ENCODE results near the gene ZNF728. TPM values are rescaled to one million over a fixed set of nuclear protein-coding genes. Genes with fewer than 3 reads are reported as not detected.

The ZNF728 gene
- total RNA-seq, 1 experiment from 2014 or later, result not detected

- TF ChIP-seq, protein P1, sequence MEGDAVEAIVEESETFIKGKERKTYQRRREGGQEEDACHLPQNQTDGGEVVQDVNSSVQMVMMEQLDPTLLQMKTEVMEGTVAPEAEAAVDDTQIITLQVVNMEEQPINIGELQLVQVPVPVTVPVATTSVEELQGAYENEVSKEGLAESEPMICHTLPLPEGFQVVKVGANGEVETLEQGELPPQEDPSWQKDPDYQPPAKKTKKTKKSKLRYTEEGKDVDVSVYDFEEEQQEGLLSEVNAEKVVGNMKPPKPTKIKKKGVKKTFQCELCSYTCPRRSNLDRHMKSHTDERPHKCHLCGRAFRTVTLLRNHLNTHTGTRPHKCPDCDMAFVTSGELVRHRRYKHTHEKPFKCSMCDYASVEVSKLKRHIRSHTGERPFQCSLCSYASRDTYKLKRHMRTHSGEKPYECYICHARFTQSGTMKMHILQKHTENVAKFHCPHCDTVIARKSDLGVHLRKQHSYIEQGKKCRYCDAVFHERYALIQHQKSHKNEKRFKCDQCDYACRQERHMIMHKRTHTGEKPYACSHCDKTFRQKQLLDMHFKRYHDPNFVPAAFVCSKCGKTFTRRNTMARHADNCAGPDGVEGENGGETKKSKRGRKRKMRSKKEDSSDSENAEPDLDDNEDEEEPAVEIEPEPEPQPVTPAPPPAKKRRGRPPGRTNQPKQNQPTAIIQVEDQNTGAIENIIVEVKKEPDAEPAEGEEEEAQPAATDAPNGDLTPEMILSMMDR (IDR thresholded peaks at IDR 0.05 in 2 of 3, conservative IDR thresholded peaks at IDR 0.05 in 1 of 3; ENCODE audit: borderline replicate concordance in 1 of 3, insufficient read depth in 1 of 3, low read depth in 2 of 3, low read length in 2 of 3), result no peak
Observed at GRCh38 chr19:23049256-23049655, 46.3 kb upstream of the ZNF728 start (continued).

DNA sequence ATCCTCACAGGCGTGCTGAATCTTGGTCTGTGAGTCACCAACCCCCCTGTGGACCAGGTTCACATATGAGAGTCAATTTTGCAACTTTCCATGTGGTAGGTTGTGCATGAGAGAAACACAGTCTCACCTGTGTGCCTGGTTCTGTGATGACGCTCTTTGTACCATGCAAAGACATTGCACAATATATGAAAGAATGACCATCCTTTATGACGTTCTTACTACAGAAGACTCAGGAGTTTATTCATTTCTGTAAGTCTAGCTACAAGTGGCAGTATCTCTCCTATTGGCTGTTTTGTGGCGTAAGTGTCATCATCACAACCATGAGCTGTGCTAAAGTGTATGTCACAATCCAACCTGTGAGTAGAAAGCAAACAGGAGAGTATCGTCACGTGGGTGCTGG is 43.8 kb upstream of the ZNF728 start:
- RAD21 ChIA-PET (ENCODE audit: low non-redundant PET in 1 of 2, low total read pairs in 2 of 2, uncharacterized antibody in 2 of 2, unreplicated experiment in 2 of 2), result no interaction called here
- H3K4me3 ChIP-seq (replicated peaks in 1 of 2; ENCODE audit: low read depth in 1 of 2, low read length in 2 of 2), result no peak overlapping the region
- POLR2A ChIA-PET, result no interaction called here
- H3K4me2 ChIP-seq (ENCODE audit: low read length), result no peak overlapping the region
- H3K36me3 ChIP-seq (ENCODE audit: control insufficient read depth in 1 of 2, insufficient read depth in 2 of 2, low read length in 2 of 2), result no peaks in the 10 kb centered on the region
- H3K27ac ChIP-seq (ENCODE audit: low read depth, low read length), result no peak overlapping the region
- H2AFZ ChIP-seq (ENCODE audit: low read depth, low read length, poor library complexity, severe bottlenecking), result no peak overlapping the region
- no peaks in the 10 kb centered on the region for H4K20me1 ChIP-seq (ENCODE audit: insufficient read depth)
- H3K9me2 ChIP-seq (ENCODE audit: insufficient read depth), result no peaks in the 10 kb centered on the region
- no TSS peak for BruUV-seq (replicated peaks)
- no peaks in the 10 kb centered on the region for H3K27me3 ChIP-seq (ENCODE audit: insufficient read depth, low read length)
- H3K9ac ChIP-seq (ENCODE audit: low read length), result no peak overlapping the region
- ATAC-seq, result no peak
- H3K4me1 ChIP-seq (ENCODE audit: control insufficient read depth in 1 of 2, insufficient read depth in 2 of 2, low read length in 2 of 2), result no peaks in the 10 kb centered on the region
- H3K79me2 ChIP-seq (ENCODE audit: insufficient read depth, low read length), result no peaks in the 10 kb centered on the region
- peaks cover 21 to 39% of the 10 kb centered on the region in 2 experiments; a peak in 2 of 4 replicates for H3K9me3 ChIP-seq (ENCODE audit: control insufficient read depth in 1 of 2, insufficient read depth in 1 of 2, low read depth in 1 of 2, low read length in 2 of 2)
- intact Hi-C loops (cut with micrococcal nuclease), result no loop called here
- CTCF ChIA-PET, result no interaction called here
- TF ChIP-seq SRF (IDR thresholded peaks at IDR 0.05; ENCODE audit: low read depth), result no peak
- DNase-seq (ENCODE audit: low read depth, low spot score), result no peak

GRCh38 chr19:23033721-23034120 is 30.7 kb upstream of the ZNF728 start:
- intact Hi-C loops (cut with micrococcal nuclease), result no loop called here
- Histone ChIP-seq H4K20me1 (ENCODE audit: insufficient read depth) (no peaks in the 10 kb centered on the region), H3K27ac (ENCODE audit: low read depth, low read length) (no peak overlapping the region), H2AFZ (ENCODE audit: low read depth, low read length, poor library complexity, severe bottlenecking) (no peak overlapping the region), H3K4me3 (replicated peaks in 1 of 2; ENCODE audit: low read depth in 1 of 2, low read length in 2 of 2) (no peak overlapping the region), H3K36me3 (ENCODE audit: control insufficient read depth in 1 of 2, insufficient read depth in 2 of 2, low read length in 2 of 2) (no peaks in the 10 kb centered on the region), H3K4me1 (ENCODE audit: control insufficient read depth in 1 of 2, insufficient read depth in 2 of 2, low read length in 2 of 2) (no peaks in the 10 kb centered on the region), H3K9me2 (ENCODE audit: insufficient read depth) (no peaks in the 10 kb centered on the region), H3K9ac (ENCODE audit: low read length) (no peak overlapping the region), H3K27me3 (ENCODE audit: insufficient read depth, low read length) (no peaks in the 10 kb centered on the region), H3K4me2 (ENCODE audit: low read length) (no peak overlapping the region), H3K9me3 (ENCODE audit: control insufficient read depth in 1 of 2, insufficient read depth in 1 of 2, low read depth in 1 of 2, low read length in 2 of 2) (peaks cover 10% of the 10 kb centered on the region in 2 experiments; a peak in 2 of 4 replicates), H3K79me2 (ENCODE audit: insufficient read depth, low read length) (no peaks in the 10 kb centered on the region)
- RAD21 ChIA-PET (ENCODE audit: low non-redundant PET in 1 of 2, low total read pairs in 2 of 2, uncharacterized antibody in 2 of 2, unreplicated experiment in 2 of 2), result no interaction called here
- DNase-seq (ENCODE audit: low read depth, low spot score), result no peak
- CTCF ChIA-PET, result no interaction called here
- POLR2A ChIA-PET, result no interaction called here
- no peak for ATAC-seq
- no TSS peak for BruUV-seq (replicated peaks)
- TF ChIP-seq, protein P2, sequence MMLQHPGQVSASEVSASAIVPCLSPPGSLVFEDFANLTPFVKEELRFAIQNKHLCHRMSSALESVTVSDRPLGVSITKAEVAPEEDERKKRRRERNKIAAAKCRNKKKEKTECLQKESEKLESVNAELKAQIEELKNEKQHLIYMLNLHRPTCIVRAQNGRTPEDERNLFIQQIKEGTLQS (IDR thresholded peaks at IDR 0.05), result no peak
- TF ChIP-seq JUND (IDR thresholded peaks at IDR 0.05) (no peak), CEBPB (IDR thresholded peaks at IDR 0.05; ENCODE audit: low read depth) (no peak), SIN3A (IDR thresholded peaks at IDR 0.05; ENCODE audit: low read depth) (no peak), POLR2A (IDR thresholded peaks at IDR 0.05; ENCODE audit: borderline replicate concordance, extremely low read depth, insufficient read depth, insufficient read length) (no peak), ZFX (IDR thresholded peaks at IDR 0.05) (no peak), EGR1 (IDR thresholded peaks at IDR 0.05; ENCODE audit: low read depth) (no peak), EZH2phosphoT487 (IDR thresholded peaks at IDR 0.05; ENCODE audit: borderline replicate concordance) (no peak), FOSL1 (IDR thresholded peaks at IDR 0.05; ENCODE audit: low read depth) (no peak)
- TF ChIP-seq, protein P3, sequence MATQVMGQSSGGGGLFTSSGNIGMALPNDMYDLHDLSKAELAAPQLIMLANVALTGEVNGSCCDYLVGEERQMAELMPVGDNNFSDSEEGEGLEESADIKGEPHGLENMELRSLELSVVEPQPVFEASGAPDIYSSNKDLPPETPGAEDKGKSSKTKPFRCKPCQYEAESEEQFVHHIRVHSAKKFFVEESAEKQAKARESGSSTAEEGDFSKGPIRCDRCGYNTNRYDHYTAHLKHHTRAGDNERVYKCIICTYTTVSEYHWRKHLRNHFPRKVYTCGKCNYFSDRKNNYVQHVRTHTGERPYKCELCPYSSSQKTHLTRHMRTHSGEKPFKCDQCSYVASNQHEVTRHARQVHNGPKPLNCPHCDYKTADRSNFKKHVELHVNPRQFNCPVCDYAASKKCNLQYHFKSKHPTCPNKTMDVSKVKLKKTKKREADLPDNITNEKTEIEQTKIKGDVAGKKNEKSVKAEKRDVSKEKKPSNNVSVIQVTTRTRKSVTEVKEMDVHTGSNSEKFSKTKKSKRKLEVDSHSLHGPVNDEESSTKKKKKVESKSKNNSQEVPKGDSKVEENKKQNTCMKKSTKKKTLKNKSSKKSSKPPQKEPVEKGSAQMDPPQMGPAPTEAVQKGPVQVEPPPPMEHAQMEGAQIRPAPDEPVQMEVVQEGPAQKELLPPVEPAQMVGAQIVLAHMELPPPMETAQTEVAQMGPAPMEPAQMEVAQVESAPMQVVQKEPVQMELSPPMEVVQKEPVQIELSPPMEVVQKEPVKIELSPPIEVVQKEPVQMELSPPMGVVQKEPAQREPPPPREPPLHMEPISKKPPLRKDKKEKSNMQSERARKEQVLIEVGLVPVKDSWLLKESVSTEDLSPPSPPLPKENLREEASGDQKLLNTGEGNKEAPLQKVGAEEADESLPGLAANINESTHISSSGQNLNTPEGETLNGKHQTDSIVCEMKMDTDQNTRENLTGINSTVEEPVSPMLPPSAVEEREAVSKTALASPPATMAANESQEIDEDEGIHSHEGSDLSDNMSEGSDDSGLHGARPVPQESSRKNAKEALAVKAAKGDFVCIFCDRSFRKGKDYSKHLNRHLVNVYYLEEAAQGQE (IDR thresholded peaks at IDR 0.05; ENCODE audit: low read depth), result no peak
- TF ChIP-seq, protein P4, sequence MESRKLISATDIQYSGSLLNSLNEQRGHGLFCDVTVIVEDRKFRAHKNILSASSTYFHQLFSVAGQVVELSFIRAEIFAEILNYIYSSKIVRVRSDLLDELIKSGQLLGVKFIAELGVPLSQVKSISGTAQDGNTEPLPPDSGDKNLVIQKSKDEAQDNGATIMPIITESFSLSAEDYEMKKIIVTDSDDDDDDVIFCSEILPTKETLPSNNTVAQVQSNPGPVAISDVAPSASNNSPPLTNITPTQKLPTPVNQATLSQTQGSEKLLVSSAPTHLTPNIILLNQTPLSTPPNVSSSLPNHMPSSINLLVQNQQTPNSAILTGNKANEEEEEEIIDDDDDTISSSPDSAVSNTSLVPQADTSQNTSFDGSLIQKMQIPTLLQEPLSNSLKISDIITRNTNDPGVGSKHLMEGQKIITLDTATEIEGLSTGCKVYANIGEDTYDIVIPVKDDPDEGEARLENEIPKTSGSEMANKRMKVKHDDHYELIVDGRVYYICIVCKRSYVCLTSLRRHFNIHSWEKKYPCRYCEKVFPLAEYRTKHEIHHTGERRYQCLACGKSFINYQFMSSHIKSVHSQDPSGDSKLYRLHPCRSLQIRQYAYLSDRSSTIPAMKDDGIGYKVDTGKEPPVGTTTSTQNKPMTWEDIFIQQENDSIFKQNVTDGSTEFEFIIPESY (IDR thresholded peaks at IDR 0.05; ENCODE audit: extremely low read depth, insufficient replicate concordance, low read length), result no peak
